OCI-M2 (cell line): ENCODE results near the gene GBX2.
"Not testable (repeated sequence)": the region's sequence is repeated elsewhere in the genome, so short reads cannot be mapped to it uniquely, and the experiment has no call there.

Experiments
- DNase-seq: peaks from one replicate; lab custom pipeline; 2025; ENCODE audit not compliant: unreplicated experiment; lab: John Stamatoyannopoulos, UW

GBX2 gene

DNA sequence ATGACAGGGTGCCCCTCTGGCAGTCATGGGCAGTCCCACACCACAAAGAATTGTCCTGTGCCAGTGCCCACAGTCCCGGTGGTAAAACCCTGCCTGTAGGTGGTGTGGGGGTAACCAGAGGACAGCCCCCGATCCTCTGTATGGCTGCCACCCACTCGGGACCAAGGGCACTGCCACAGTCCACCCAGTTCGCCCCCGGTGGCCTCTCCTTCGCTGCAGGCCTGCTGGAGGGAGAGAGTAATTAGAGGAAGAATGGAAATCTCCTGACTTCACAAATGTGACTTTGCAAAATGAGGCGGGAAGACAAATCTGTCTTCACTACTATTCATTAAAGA is 11.4 kb downstream of the GBX2 start:
- no peak for DNase-seq

DNA sequence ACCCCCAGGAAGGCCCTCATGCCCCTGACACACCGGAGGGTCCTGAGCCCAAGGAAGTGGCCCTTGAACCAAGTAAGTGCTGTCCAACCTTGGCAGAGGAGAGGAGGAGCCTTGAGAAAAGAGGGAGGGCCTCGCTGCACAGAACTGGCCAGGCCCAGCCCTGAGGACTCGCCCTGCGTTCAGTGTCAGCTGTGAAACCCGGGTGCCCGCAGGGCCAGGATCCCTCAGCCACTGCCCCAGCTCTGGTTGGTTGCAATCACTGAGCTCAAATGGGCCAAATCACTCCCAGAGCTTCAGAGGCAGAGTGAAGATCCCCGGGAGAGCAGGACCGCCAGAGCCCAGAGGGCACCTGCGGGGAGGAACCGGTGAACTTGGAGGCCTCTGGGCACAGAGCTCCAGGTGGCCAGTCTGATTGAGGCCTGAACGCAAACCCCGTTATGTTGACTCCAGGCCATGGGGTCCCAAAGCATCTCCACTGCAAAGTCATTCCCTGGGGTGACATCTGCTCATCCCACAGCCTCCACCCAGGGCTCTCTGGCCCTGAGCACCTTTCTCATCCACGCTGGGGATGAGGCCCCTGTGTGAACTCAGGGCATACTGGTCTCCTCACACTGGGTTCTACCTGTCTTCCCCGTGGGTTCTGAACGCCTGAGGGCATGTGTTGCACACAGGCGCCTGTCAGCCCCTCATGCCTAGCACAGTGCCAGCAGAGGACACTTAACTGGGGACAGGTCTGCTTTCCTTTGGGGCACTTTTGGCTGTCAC is 11.9 kb downstream of the GBX2 start:
- no peak for DNase-seq

DNA sequence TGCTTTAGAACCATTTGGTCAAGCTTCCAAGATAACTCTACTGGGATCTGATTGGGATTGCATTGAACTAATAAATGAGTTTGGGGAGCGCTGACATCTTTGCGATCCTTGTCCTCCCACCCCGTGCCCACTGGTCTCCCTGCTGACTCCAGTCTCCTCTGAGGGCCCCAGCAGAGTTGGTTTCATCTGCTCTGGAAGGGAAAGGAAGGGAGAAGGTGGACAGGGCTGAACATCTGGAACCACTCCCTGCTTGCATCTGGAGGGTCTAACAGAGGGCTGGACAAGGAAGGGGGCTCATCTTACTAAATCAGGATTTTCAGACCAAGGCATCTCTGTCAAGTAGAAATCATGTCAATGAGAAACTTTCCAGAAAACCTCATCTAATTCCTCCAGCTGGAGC is 12.8 kb downstream of the GBX2 start:
- DNase-seq, result no peak

DNA sequence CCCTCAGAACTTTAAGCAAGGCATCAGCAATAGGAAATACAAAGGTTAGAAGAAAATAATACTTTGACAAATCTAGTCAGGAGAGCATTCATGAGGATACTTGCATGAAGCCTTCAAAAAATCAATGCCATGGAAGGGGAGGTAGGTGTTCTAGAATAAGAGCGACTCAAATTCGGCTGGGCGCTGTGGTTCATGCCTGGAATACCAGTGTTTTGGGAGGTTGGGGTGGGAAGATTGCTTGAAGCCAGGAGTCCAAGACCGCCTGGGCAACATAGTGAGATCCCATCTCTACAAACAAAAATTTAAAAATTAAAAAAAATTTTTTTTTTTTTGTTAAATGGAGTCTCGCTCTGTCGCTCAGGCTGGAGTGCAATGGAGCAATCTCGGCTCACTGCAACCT is 21.8 kb downstream of the GBX2 start:
- no peak for DNase-seq

DNA sequence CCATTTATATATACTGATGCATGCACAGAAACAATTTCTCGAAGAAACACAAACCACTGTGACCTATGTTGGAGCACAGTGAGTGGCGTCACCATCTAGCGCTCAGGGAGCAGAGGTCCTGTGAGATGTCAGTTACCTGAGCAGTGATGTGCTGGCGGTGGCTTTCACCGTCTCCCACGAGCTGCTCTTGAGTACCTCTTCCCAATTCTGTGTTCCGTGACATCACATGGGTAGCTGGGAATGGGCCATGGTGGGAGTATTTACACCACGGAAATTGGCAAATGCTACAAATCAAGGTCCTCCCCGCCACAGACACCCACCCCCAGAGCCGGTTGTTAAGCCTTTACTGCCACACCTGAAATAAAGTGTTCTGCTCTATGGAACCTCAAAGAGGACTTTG is 24.4 kb downstream of the GBX2 start:
- DNase-seq, result no peak

DNA sequence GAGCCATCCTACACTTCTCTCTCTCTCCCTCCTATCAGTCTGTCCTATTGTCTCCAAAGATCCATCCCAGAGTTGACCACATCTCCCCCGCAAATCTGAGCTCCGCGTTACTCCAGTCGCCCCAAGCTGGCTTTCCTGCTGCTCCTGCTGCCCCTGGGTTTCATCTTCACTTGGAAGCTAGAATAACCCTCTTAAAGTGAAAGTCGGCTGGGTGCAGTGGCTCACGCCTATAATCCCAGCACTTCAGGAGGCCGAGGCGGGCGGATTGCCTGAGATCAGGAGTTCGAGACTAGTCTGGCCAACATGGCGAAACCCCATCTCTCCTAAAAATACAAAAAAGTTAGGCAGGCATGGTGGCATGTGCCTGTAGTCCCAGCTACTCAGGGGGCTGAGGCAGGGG is 26.6 kb downstream of the GBX2 start:
- not testable (repeated sequence) for DNase-seq

DNA sequence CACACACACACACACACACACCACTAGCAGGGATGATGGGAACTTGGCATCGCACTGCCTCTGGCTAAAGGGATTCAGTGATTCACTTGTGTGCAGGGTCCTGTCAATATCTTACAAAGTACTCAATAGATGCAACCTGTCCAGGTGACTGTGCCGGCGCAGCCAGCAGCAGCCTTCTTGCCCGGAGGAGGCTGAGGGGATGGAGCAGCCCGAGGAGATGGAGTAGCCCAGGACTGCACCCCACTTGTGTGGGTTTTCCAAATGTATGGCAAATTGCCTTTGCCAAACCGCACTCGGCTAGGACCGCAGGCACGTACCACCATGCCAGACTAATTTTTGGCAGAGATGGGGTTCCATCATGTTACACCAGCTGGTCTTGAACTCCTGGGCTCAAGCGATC is 31.1 kb downstream of the GBX2 start:
- DNase-seq, result no peak

DNA sequence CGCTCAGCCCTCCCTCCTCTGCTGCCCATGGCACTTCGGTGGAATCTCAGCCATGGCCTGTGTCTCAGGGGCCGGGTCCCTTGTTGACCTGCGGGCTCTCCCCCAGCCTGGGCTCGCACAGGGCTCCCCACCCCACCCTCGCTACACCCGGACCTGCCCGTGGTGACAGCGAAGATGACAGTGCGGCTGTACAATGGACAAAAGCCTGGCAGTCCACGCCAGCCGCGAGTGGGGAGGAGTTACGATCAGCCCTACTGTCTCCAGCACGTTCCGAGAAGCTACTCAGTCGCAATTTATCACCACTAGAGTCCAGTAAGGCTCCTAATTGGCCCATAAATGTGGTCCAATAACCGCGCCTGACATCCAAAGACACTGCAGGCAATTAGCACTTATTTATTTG is 31.6 kb downstream of the GBX2 start:
- DNase-seq, result no peak

DNA sequence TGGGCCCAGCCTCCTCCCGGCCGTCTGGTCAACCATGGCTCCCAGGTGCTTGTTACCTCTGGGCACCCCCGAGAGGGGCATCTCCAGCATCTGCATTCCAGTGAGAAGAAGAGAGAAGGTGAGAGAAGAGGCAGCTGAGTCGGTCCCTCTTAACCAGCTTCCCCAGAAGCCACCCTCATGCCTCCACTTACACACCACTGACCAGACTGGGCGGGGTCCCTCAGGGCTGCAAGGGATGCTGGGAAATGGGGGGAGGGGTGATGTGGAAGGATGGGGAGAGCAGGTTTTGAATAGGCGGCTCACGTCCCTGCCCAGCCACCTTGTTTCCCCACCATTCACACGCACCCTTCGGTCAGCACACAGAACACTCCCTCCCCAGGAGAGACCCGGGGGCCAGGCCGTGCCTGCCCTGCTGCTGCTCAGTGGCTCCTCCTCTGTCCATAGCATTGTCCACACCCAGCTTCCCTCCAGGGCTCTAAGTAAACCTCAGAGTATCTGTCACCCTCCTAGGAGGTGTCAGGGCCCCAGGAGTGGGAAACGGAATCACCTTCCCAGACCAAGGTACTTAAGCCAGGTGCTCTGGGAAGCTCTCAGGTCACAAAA is 34.7 kb downstream of the GBX2 start:
- no peak for DNase-seq

DNA sequence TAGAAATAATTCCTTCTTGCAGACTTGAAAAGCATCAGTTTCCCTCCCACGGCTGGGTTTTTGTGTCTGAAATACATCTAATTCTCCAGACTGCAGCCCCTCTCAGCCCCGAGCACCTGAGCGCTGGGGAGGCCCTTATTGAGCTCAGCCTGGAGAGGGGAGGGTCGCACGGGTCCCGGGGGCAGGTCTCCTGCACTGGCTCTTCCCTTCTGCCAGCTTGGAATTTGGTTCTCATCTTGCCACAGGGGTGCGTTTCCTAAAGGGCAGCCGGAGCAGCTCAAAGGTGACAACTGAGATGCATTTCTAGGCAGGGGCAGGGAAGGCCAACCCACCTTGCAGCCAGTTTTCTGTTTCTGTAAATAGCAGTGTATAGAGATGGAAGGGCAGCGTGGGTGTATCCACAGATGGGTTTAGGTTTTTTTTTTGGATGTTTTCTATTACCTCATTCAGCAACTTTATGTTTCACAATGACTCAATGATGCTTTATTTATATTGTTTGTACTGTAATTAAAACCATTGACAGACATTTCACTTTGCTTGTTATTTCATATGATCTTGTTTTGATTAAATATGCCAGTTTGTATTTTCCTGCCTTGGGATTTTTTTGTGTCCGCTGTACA is 37.0 kb downstream of the GBX2 start:
- no peak for DNase-seq

DNA sequence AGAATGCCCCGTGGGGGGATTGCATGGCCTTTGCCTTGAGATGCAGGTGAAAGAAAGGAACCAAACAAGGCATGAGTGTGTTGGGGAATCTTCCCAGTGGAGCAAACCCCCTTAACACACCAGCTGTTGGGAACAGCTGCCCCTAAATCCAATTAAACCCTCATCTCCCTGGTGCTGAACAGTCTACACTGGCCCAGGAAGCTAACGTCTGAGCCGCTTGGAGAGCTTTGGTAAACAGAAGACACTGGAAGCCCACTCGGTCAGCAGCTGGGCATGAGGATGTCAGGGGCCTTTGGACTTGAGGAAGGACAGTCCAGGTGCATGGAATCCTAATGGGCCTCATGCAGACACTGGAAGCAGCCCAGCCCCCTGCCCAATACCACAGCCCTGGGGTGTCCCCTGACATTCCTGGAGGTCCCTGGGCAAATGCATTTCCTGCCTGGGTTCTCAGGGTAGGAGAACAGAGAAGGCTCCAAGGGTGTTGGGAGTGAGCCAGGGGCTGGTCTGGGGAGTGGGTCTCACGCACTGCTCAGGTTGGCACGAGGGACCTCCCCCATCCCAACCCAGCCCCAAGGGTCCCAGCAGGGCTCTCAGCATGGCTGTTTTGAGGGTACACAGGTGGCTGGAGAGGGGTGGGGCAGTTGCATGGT is 37.7 kb downstream of the GBX2 start:
- no peak for DNase-seq

DNA sequence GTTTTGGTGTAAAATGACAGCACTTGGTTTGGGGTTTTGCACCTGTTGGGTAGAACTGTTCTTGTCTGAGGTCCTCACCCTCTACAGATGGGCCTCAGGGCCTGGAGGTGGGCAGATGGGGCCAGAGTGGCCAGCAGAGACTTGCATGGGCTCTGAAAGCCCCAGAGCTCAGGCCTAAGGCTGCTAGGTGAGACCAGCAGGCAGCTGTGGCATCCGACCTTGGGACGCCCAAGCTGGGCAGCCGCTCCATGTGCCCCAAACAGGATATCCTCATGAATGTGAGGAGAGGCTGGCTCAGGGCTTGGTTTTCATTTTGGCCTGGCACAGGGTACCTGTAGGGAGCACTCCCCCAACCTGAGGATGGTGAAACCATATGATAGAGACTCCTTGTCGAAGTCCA is 38.3 kb downstream of the GBX2 start:
- no peak for DNase-seq

DNA sequence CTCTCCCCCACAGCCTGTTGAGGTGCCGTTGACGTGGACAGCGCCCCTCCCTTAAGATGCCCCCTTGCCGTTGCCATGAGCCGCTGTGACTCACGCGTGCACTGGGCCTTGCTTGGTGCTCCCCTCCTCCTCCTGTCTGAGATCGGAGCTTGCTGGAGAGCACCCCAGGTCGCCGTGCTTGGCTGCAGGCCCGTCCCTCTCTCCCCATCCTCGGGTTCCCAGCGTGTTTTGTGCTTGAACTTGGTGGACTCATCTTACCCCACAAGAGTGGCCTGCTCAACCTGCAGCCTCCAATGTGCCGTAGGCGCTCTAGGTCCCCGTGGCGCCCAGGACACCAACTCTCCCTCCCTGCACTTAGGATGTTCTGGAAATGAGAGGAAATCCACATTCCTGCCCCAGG is 39.9 kb downstream of the GBX2 start:
- no peak for DNase-seq

DNA sequence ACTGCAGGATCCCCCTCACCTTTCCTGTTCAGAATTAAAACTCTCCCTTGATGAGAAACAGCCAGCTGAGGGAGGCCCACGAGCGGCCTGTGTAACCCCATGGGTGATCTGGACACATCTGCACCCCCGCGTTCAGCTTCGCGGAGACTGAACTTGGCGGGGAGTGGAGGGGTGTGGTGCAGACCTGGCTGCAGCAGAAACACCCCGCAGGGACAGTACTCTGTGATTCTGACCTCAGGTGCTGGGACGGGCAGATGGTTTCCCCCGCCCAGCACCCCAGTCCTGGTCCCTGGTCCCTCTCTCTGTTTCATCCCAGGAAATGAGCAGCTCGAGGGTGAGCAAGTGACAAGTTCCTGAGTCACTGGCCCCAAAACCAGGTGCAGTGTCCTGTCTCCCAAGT is 41.2 kb downstream of the GBX2 start:
- DNase-seq, result no peak

DNA sequence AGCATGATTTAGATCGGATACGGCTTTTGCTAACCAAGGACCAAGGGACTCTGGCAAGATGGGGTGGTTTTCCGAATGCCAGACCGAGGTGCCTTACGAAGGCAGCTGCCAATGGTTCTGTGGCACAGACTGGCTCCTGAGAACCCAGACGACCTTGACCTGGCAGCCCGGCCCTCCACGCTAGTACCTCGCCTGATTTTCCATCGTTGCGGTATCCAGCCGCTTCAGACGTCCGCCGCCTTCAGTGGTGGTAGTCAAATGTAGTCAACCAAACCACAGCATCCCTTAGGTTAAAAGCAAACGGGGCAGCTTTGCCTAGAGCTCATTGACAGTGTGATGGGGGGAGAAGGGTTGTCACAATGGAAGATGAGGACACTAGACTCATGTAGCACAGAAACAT is 42.6 kb downstream of the GBX2 start:
- DNase-seq, result no peak

DNA sequence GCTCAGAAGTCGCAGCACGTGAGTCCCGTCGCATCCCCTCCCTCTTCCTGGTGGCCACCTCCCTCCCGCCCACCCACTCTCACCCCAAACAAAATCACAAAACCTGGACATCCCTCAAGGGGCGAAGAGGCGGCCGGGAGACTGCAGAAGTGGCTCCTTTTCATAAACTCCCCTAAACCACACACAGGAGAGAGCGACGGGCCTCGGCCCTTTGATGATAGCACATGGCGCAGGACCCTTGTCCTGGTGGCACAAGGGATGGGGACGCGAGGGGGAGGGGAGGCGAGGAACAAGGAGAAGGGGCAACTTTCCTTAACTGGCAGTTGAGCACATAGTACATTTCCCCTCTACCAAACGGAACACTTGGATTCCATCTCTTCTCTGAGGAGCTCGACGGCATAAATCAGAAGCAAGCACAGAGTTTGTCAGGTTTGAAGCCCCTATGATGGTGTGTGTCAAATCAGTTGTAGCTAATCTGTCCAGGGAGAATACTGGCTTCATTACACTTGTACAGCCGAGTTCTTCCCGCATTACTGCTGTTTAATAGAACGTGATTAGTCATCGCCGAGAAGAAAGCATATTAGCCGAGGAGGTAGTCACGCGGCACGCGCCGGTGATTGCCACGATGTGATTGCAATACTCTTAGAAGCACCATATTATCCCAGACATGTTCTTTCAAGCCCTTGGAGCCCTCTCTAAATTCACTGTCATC is 43.8 kb downstream of the GBX2 start:
- no peak for DNase-seq

DNA sequence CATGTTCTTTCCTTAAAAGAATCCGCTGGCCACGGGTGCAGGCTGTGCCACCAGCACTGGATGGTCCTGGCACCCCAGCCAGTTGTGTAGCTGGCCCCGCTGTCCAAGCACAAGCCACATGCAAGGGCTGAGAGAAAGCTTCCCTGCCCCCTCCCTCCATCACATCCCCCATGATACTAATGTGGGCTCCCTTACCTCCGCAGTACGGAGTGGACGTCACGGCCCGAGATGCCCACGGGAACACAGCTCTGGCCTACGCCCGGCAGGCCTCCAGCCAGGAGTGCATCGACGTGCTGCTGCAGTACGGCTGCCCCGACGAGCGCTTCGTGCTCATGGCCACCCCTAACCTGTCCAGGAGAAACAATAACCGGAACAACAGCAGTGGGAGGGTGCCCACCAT is 44.5 kb downstream of the GBX2 start:
- DNase-seq, result no peak

DNA sequence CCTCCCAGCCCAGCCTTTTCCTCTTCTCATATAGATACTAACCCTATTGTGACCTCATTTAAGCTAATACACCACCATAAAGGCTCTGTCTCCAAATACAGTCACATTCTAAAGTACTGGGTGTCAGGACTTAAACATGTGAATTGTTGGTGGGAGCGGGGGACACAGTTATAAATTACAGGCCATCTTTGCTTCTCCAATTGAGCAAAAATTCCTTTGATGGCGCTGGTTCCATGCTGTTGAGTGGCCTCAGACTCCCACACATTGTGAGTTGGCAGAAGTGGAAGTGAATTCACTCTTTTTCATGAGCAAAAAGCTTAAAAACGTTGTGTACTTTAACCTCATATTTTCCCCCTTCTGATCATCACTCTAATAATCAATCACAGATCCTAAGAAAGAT is 46.0 kb downstream of the GBX2 start:
- DNase-seq, result no peak

DNA sequence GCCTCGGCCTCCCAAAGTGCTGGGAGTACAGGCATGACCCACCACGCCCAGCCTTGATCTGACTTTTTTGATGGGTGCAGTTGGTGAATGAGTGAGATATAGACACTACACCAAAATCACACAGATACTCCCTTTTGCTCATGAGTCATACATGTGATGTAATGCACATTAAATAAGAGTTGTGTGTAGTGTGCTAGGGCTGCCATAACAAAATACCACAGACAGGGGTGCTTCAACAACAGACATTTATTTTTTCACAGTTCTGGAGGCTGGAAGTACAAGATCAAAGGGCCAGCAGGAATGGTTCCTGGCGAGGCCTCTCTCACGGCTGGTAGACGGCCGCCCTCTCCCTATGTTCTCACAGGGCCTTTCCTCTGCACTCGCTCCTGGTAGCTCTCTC is 46.6 kb downstream of the GBX2 start:
- DNase-seq, result no peak

DNA sequence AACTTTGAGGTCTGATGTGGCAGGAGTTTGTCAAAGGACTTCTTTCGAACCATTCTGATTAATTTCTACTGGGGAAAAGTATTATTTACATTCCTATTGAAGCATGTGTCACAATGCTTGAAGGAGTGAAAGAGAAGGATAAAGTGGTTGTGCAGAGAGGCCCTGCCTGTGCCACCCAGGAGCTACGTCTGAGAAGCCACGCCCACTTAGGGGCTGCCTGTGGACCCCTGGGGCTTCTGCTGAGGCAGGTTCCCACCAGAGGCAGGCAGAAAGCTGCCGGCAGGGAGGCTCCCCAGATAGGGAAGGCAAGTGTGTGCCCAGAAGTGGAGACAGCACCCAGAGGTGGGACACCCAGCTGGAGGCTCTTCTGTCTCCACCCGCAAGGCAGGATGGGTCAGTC is 47.4 kb downstream of the GBX2 start:
- no peak for DNase-seq

DNA sequence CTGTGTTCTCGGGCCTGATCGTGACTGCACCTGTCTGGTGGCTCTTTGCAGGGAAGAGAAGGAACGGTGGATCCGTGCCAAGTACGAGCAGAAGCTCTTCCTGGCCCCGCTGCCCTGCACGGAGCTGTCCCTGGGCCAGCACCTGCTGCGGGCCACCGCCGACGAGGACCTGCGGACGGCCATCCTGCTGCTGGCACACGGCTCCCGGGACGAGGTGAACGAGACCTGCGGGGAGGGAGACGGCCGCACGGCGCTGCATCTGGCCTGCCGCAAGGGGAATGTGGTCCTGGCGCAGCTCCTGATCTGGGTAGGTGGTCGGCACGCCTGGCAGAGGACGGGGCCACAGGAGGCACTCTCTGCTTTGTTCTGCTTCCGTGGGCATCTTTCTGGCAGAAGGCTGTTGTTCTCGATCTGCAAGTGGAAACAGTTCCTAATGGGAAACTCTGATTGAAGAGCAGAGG is 48.0 kb downstream of the GBX2 start:
- DNase-seq, result no peak

DNA sequence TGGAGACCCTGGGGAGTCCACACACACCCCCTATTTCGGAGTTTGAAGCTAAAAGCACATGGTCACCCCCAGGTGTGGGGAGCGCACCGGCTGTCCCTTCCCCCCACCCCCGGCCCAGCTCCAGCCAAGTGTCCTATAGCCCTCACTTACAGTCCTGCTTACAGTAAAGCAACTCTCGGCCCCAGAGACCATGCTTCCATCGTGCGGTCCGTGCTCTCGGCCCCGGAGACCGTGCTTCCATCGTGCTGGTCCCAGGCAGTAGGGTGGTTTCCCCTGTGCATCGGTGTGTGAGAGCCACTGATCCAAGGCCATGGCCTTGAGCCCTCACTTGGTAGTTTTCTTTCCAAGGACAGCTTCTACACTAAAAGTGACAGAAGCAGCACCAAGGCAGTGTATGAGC is 48.7 kb downstream of the GBX2 start:
- DNase-seq, result no peak
